ENCODE results near the gene OR13C5.

DNA sequence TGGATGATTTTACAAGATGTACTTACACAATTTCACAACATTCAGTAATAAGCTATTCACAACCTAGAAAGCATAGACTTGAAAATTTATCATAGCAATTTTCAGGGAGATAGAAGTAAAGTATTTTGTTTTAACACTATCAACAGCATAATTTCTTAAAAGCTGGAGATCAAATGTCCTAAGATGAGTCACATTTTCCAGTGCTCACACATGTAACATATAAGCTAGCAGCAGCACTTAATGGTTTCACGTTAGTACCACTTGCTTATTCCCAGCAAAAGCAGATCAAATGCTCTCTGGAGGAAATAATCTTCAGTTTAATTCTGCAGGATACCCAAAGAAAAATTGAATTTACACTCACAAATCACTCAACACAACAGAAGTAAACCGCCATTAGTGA is 23.8 kb downstream of the OR13C5 start:
- TF ChIP-seq YY1 (IDR thresholded peaks at IDR 0.05; ENCODE audit: low read depth, low read length) (no peak), CTCF (IDR thresholded peaks at IDR 0.05 in 2 of 3, conservative IDR thresholded peaks at IDR 0.05 in 1 of 3; ENCODE audit: control insufficient read depth in 2 of 3, extremely low read depth in 1 of 3, insufficient read depth in 1 of 3, low read depth in 3 of 3, low read length in 3 of 3) (no peak), ZNF384 (IDR thresholded peaks at IDR 0.05; ENCODE audit: borderline replicate concordance, low read depth, low read length) (no peak), REST (IDR thresholded peaks at IDR 0.05; ENCODE audit: low read depth, low read length) (no peak), NFIC (IDR thresholded peaks at IDR 0.05; ENCODE audit: low read depth, low read length) (no peak), POLR2A (IDR thresholded peaks at IDR 0.05; ENCODE audit: low read depth, low read length) (no peak), USF2 (IDR thresholded peaks at IDR 0.05; ENCODE audit: borderline replicate concordance, low read depth, low read length) (no peak), FOXM1 (IDR thresholded peaks at IDR 0.05; ENCODE audit: low read depth, low read length) (no peak), ZSCAN29 (IDR thresholded peaks at IDR 0.05) (no peak), KDM1A (IDR thresholded peaks at IDR 0.05; ENCODE audit: borderline replicate concordance) (no peak), SP1 (IDR thresholded peaks at IDR 0.05; ENCODE audit: low read depth, low read length) (no peak), SMC3 (IDR thresholded peaks at IDR 0.05; ENCODE audit: borderline replicate concordance, low read length) (no peak)

Data from GM12878 (cell line).